PFSK-1 (cell line): ENCODE data around the gene BAZ2B.

Experiments used
- FOXP2 ChIP-seq: optimal IDR thresholded peaks from 2 replicates; pipeline ENCODE3; 2011; ENCODE audit warnings: borderline replicate concordance, control low read depth, inconsistent platforms; ENCODE audit not compliant: insufficient read depth; ENCODE audit errors: extremely low read length, extremely low read depth
- POLR2AphosphoS5 ChIP-seq: IDR thresholded peaks from 2 replicates; pipeline ENCODE4 v1.6.1; 2012; ENCODE audit warnings: low read depth, mild to moderate bottlenecking, control low read depth, low read length, moderate library complexity
- SIN3A ChIP-seq: IDR thresholded peaks from 2 replicates; pipeline ENCODE4 v1.6.1; 2012; ENCODE audit warnings: mild to moderate bottlenecking, low read length, moderate library complexity, borderline replicate concordance; ENCODE audit not compliant: insufficient read depth
- TAF1 ChIP-seq: IDR thresholded peaks from 2 replicates; pipeline ENCODE4 v1.6.1; 2012; ENCODE audit warnings: low read length, control low read depth, borderline replicate concordance; ENCODE audit not compliant: insufficient read depth
- TF ChIP-seq, protein P1 (sequence below), 2 experiments: IDR thresholded peaks; 2 replicates each; pipeline versions ENCODE4 v1.6.1 to v1.8.0; 2011 to 2012; ENCODE audit warnings: low read depth in 2 of 2, low read length in 2 of 2, control low read depth in 1 of 2, inconsistent platforms in 1 of 2, mild to moderate bottlenecking in 1 of 2, moderate library complexity in 1 of 2; ENCODE audit not compliant: insufficient read depth in 1 of 2

Gene BAZ2B

DNA sequence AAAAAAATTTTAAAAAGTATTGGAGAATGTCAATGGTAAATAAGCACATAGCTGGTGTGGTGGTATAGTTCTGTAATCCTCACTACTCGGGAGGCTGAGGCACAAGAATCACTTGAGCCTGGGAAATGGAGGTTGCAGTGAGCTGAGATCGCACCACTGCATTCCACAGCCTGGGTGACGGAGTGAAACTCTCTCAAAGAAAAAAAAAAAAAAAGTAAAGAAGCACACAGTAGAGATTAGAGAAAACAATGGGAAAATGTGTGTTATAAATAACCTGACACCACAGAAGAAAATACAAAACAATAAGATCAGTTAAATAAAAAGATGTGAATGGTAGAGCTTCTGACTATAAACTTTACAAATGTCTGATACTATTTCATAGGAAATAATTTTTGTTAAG is 166.2 kb downstream of the BAZ2B start:
- no peak for TF ChIP-seq TAF1
- TF ChIP-seq FOXP2 = no peak
- TF ChIP-seq, protein P1, sequence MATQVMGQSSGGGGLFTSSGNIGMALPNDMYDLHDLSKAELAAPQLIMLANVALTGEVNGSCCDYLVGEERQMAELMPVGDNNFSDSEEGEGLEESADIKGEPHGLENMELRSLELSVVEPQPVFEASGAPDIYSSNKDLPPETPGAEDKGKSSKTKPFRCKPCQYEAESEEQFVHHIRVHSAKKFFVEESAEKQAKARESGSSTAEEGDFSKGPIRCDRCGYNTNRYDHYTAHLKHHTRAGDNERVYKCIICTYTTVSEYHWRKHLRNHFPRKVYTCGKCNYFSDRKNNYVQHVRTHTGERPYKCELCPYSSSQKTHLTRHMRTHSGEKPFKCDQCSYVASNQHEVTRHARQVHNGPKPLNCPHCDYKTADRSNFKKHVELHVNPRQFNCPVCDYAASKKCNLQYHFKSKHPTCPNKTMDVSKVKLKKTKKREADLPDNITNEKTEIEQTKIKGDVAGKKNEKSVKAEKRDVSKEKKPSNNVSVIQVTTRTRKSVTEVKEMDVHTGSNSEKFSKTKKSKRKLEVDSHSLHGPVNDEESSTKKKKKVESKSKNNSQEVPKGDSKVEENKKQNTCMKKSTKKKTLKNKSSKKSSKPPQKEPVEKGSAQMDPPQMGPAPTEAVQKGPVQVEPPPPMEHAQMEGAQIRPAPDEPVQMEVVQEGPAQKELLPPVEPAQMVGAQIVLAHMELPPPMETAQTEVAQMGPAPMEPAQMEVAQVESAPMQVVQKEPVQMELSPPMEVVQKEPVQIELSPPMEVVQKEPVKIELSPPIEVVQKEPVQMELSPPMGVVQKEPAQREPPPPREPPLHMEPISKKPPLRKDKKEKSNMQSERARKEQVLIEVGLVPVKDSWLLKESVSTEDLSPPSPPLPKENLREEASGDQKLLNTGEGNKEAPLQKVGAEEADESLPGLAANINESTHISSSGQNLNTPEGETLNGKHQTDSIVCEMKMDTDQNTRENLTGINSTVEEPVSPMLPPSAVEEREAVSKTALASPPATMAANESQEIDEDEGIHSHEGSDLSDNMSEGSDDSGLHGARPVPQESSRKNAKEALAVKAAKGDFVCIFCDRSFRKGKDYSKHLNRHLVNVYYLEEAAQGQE (IDR thresholded peaks at IDR 0.05; ENCODE audit: insufficient read depth in 1 of 2, low read depth in 2 of 2, low read length in 2 of 2) = no peak
- TF ChIP-seq SIN3A = no peak
- TF ChIP-seq POLR2AphosphoS5 = no peak

DNA sequence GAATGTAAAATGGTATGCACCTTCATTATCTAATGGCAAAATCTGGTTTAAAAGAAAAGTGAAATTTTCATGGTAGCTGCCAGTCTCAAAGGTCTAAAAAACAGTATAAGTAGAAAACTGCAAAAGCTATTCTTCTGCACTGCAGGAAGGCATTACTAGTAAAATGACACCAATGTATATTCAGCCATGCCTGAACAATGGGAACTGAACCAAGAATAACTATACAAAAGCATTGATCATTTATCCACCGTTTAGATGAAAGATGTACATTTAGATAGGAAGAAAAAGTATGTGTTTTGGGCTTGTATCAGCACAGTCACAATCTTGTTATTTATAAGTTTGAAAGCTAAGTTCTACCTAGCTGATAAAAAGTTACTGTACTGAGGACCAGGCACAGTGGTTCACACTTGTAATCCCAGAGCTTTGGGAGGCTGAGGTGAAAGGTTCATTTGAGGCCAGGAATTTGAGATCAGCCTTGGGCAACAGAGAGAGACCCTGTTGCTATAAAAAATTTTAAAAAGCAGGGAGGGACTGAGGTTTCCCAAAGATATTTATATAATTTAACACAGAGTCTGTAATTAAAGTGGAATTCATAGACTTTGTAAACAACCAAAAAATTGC is 166.7 kb downstream of the BAZ2B start:
- no peak for TF ChIP-seq SIN3A
- no peak for TF ChIP-seq FOXP2
- TF ChIP-seq, protein P1 (IDR thresholded peaks at IDR 0.05; ENCODE audit: insufficient read depth in 1 of 2, low read depth in 2 of 2, low read length in 2 of 2) = no peak
- TF ChIP-seq TAF1 = no peak
- no peak for TF ChIP-seq POLR2AphosphoS5

DNA sequence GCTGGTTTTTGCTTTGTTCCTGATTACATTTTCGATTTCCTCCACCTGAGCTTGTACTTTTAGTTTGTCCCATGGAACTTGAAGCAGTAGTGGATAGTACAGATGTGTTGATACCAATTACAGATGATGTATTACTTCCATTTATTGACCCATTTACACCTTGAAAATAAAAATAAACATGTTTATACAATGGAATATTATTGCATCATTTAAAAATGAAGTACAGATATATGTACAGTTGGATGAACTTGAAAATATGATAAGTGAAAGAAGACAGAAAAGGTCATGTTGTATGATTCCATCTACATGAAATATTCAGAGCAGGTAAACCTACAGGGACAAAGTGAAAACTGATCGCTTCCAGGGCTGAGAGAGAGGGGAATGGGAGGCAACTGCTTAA is 169.5 kb downstream of the BAZ2B start:
- no peak for TF ChIP-seq TAF1
- TF ChIP-seq FOXP2 = no peak
- TF ChIP-seq SIN3A = no peak
- no peak for TF ChIP-seq POLR2AphosphoS5
- TF ChIP-seq, protein P1 (IDR thresholded peaks at IDR 0.05; ENCODE audit: insufficient read depth in 1 of 2, low read depth in 2 of 2, low read length in 2 of 2) = no peak

DNA sequence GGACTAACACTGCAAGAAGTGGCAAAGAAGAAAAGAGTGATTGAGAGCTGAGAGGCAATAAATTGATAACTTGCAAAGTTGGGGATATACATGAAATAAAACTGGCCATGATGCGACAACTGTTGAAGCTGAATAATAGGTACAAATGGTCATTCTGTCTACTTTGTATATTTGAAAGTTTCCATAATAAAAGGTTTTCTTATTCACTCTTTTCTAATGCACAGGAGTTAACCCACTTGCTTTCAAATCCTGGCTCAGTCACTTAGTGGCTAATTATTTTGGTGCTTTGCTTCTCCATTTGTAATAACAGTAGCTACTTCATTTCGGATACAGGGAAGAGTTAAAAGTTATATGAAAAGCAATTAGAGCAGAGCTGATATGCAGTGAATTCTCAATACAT is 170.1 kb downstream of the BAZ2B start:
- no peak for TF ChIP-seq POLR2AphosphoS5
- TF ChIP-seq SIN3A = no peak

DNA sequence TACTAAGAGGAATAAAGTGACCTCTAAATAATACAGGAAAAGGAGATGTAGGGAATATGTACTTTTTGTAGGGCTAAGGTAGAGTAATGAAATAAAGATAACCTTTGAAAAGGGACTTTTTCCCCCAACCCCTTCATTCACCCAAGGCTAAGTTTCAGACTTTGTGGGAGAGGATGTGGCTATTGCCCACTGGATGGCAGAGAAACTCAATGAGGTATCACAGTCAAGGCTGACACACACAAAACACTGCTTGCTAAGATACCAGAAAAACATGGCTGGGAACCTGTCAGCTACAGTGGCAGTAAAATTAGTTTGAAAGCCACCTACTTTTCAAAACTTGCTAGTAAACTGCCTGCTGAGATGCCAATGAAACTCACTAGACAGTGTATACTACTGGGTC is 171.0 kb downstream of the BAZ2B start:
- no peak for TF ChIP-seq FOXP2
- TF ChIP-seq TAF1 = no peak
- TF ChIP-seq POLR2AphosphoS5 = no peak
- TF ChIP-seq, protein P1 (IDR thresholded peaks at IDR 0.05; ENCODE audit: insufficient read depth in 1 of 2, low read depth in 2 of 2, low read length in 2 of 2) = no peak
- no peak for TF ChIP-seq SIN3A
